Measurements from ENCODE around the gene H6PD.
"Not testable (repeated sequence)": the region's sequence is repeated elsewhere in the genome, so short reads cannot be mapped to it uniquely, and the experiment has no call there.

H6PD gene

GRCh38 chr1:9281071-9281827 lies 46.7 kb downstream of the H6PD start:
- no peak for DNase-seq

DNA sequence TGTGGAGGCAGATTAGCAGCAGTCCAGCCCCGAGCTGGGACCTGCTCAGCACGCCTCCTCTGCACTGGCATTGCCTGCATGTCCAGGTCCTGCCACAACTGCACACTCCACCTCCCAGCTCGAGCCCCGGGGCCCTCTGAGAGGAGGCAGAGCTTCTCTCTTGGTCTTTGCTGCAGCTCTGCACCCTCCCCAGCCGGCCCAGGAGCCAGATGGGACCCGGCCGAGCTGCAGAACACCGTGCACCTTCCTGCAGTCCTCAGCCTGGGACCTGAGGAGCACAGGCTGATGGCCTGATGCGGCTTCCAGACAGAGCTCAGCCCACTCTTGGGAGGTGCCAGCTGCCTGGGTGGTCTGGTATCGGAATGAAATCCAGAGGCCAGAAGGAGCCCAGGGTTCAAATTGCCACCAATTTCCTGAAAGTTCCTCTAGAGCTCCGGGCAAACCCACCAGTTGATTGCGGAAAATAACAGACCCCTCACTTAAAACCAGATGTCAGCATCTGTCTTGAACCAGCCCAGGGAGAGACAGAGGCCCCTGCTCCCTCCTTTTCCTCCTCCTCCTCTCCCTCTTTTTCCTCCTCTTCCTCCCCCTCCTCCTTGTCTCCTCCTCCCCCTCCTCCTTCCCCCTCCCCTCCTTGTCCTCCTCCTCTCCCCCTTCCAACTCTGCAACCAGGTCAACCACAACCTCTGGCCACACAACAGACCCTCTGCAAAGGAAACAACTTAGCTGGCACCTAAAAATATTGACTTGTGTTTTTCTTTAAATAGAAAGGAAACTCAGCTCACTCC lies 47.5 kb downstream of the H6PD start:
- DNase-seq = no peak

- no peak for DNase-seq
Observed at GRCh38 chr1:9282696-9282955, 48.1 kb downstream of the H6PD start.

- no peak for DNase-seq
Observed at GRCh38 chr1:9284061-9284460, 49.5 kb downstream of the H6PD start.

- no peak for DNase-seq
Observed at GRCh38 chr1:9286556-9286955, 52.0 kb downstream of the H6PD start.

- no peak for DNase-seq
Observed at GRCh38 chr1:9289090-9289534, 54.5 kb downstream of the H6PD start.

- DNase-seq = no peak
Observed at GRCh38 chr1:9289711-9290485, 55.3 kb downstream of the H6PD start.

DNA sequence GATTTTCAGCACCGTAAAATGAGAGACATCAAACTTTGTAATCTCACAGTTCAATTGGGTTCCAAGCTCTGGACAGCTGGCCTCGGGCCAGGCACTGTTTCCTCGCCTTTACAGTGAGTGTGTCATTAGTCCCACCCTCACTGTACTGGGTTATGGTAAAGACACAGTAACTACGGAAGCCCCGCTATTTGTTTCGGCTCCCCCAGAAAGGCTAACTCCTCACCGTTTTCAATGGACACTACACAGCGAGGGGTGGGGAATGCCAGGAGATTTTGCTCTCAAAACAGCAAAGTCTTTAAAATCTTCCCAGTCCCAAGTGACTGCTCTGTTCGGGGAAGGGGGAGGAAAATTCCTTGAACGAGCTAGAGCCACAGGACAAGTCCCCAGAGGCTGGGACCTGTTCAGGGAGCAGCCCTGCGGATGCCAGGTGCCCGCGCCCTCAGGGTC lies 57.4 kb downstream of the H6PD start:
- no peak for DNase-seq

DNA sequence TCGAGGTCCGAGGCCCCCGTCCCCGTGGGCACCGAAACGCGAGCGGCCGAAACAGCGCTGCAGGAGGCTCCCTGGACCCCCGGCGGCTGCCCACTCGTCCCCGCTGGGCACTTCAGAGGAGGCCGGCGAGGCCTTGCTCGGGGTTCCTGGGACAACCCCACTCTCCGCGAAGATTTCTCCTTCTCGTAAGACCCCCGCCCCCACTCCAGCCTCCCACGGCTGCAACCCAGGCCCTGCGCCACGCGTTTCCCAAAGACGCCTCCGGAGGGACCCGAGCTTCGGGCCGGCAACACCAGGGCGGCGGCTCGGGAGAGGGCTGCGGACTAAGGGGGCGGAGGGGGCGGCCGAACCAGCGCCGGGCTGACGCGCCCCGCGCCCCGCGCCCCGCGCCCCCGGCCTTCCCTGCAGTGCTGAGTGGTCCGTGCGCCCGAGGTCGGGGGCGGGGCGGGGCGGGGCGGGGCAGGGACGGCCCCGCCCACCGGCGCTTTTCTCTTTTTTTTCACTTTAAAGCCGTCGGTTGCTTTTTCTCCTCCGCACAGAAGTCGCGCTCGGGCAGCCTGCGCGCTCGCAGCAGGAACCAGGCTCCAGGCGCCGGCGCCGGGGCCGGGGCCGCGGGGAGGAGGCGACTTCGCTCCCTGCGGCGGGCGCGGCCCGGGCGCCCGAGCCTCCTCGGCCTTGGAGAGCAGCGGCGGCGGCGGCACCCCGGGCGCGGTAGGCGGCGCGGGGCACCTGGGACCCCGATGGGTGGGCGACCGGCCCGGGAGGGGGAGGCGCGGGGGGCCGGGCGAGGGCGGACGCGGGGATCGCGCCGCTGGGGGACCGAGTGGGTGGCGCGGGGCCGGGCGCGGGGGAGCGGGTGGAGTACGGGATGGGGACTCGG lies 58.0 kb downstream of the H6PD start, which contains the start of gene SPSB1:
Gene SPSB1 (plus strand): TSS at position 534 of the 880 bp plus-strand sequence. CDS start 62,998 bp downstream, outside the sequence.
- no peak for DNase-seq

- no peak for DNase-seq
Observed at GRCh38 chr1:9293241-9293532, 58.6 kb downstream of the H6PD start.

GRCh38 chr1:9293533-9294404 lies 59.2 kb downstream of the H6PD start:
- no peak for DNase-seq

DNA sequence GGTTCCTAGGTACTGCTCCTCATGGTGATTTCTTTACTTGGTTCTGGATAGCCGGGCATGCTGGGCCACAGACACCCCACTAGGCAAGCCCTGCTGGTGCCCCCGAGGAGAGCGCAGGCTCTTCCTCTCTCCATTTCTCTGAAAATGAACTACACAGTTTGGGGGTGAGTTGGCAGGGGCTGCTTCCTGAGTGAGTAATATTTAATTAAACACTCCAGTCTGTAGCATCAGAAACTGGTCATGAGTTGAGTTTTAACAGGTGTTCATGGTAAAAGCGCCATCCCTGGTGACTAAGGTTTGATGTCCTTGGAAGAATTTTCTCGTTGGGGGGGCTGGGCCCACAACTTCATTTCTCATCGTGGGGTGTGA lies 59.8 kb downstream of the H6PD start:
- DNase-seq = no peak

DNA sequence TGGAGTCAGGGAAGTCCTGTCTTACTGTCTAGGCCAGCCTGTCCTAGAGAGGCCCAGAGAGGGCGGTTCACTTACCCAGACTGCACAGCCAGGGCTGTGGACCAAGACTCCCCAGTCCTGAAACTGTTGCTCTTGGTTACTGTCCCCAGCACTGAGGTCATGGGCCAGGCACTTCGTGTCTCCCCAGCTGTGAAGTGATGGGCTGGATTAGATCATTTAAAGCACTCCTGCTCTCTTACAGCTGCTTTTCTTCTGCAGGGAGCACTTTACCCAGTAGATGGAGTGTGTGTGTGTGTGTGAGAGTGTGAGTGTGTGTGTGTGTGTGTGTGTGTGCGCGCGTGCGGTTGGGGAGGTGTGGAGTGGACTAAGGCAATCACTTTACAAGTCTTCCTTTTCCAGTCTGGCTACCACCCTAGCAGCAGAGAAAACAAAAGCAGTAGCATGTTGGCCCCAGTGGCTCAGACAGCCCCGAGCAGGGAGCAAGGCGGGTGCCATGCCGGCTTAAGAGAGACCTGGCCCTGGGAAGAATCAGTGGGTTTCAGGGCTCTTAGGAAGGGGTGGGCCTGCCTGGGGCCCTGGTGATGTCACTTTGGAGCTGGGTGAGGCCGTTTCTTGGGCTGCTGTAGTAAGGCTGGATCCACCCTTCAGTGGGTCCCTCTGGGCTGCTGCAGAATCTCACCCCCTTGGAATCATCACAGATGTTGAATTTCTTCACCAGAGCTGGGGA lies 60.5 kb downstream of the H6PD start:
- no peak for DNase-seq

GRCh38 chr1:9295884-9296283 lies 61.3 kb downstream of the H6PD start:
- no peak for DNase-seq

DNA sequence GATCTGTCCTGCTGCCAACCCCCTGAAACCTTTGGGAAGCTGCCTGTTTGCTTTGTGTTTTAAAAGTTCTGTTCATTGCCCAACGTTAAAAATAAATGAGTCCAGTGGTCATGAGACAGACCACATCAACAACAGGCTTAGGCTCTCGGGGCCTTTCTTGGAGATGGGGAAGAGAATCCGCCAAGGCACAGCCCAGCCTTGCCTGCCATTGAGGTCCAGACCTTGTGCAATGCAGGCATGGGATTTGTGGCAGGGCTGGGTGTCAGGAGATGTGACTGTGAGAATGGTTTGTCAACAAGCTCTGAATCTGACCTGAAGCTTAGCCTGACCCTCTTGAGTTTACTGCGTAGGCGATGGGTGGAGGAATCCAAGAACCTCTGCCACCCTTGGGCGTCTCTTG lies 62.3 kb downstream of the H6PD start:
- DNase-seq = no peak

DNA sequence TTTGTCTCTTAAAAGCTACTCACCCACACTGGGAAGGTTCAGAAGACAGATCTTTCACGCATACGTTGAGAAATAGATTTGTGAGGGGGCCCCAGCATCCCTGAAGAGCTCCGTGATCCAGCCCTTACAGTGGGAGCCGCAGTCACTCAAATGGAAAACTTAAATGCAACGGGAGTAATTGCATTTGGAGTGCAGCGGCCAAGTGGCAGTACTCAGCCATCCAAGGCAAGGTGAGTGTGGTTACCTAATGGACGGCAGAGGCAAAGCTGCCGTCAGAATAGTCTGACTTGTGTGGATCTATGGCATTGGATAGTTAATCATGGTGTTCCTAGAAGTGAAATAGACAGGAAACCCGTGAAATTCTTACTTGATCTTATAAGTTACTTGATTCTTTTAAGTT lies 63.3 kb downstream of the H6PD start:
- DNase-seq = no peak

- no peak for DNase-seq
Observed at GRCh38 chr1:9298282-9298681, 63.7 kb downstream of the H6PD start.

- not testable (repeated sequence) for DNase-seq
Observed at GRCh38 chr1:9299571-9300541, 65.3 kb downstream of the H6PD start.

GRCh38 chr1:9300573-9300972 lies 66.0 kb downstream of the H6PD start:
- no peak for DNase-seq

All from cerebellar nuclear complex (tissue), 1 donor.